ENCODE measurements around the gene FHIT.

GRCh38 chr3:60388731-60389130 is 862.5 kb downstream of the FHIT start:
- TF ChIP-seq POLR2A (IDR thresholded peaks at IDR 0.05; ENCODE audit: low read length) (no peak), GATA1 (IDR thresholded peaks at IDR 0.05; ENCODE audit: low read depth, low read length) (no peak)

All from erythroblast (primary cell).